M059J (cell line): ENCODE measurements around the gene DGKQ. TPM values are rescaled to one million over a fixed set of nuclear protein-coding genes. Genes with fewer than 3 reads are reported as not detected.

ENCODE experiments used
- DNase-seq: peaks from one replicate; pipeline ENCODE4 v3.0.0-alpha.2; 2012; ENCODE audit warnings: low read depth
- total RNA-seq: library from RNA; depleted of rRNA; stranded (reverse); fragments of >200 nt; shearing (Covaris generic); gene quantifications from 2 replicates; pipeline ENCODE4 v1.2.3, GENCODE V29; 2014

The DGKQ gene
- total RNA-seq, 1 experiment from 2014 or later = 9.3 TPM

DNA sequence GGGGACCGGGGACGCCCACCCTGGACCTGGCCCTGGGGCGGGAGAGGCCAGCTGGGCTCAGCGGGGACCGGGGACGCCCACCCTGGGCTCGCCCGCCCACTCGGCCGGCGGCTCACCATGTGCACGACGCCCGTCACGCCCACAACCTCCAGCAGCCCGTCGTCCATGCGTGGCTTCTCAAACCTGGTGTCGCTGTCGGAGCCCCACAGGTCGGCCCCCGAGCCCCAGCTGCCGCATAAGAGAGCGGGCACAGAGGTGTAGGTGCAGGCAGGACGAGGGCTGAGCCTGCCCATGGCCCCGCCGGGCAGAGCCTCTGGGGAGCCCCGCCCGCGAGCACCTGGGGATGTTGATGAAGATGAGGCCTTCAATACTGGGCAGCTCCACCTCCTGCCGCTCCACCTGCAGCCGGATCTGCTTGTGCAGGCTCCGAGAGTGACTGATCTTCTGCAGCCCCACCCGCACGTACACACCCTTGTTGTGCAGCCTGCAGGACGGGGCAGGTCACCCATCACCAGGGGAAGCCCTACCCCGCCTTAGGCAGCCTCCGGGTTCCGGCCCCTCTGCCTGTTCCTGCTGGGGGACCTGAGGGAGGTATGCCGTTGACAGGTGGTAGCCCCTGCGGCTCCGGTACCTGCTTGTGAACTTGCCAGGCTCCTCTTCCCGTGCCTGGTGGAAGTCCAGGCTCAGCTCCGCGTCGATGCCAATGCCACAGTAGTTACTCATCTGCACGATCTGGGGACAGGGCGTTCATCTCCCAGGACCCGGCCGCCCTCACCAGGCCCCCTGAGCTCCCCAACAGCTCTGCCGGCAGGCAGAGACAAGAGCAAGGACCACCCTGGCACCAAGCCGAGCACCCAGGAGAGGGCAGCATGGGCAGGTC, 11.8 kb downstream of the DGKQ start:
- DNase-seq = no peak

DNA sequence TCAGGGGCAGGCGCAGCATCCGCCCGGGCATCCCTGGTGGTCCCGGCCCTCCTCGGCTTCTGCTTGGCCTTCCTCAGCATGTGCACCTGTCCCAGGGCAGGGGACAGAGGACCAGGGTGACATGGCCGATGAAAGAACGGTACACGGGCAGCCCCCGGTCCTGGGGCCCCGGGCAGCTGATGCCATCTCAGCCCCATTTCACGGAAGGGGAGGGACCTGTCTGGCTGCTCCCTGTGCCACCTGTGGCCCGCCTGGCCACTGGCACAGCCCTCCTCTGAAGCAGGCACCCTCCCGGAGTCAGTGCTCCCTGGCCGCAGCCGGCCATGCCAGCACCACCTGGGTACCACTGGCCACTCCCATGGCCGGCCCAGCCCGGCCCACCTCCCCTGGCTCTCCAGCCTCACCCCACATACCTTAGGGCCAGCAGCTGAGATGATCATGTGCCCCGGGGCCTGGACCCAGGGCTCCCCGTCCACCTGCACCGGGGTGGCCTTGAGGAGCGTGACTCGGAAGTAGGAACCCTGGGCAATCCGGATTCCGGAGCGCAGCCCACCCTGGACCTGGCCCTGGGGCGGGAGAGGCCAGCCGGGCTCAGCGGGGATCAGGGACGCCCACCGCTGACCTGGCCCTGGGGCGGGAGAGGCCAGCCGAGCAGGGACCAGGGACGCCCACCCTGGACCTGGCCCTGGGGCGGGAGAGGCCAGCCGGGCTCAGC, 12.6 kb downstream of the DGKQ start:
- no peak for DNase-seq

DNA sequence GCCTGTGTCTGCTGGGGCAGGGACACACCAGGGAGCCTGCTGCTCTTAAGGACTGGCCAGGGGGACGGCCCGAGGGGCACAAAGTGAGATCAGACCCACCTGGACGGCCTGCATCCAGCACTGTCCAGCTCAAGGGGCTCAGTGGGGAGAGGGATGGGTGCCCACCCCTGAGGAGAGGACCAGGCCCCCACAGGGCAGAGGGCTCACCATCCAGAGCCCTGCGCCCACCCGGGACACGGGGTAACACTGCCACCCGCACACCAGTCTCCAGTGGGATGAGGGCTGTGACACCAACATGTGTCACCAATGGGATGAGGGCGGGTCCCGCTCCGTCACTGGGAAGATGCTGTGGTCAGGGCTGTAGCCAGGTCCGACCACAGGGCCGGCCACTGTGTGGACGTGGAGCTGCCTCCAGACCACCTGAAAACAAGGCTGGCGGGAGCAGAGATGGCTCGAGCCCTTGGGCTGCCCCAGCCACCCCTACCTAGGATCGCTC, 13.2 kb downstream of the DGKQ start:
- DNase-seq = no peak

DNA sequence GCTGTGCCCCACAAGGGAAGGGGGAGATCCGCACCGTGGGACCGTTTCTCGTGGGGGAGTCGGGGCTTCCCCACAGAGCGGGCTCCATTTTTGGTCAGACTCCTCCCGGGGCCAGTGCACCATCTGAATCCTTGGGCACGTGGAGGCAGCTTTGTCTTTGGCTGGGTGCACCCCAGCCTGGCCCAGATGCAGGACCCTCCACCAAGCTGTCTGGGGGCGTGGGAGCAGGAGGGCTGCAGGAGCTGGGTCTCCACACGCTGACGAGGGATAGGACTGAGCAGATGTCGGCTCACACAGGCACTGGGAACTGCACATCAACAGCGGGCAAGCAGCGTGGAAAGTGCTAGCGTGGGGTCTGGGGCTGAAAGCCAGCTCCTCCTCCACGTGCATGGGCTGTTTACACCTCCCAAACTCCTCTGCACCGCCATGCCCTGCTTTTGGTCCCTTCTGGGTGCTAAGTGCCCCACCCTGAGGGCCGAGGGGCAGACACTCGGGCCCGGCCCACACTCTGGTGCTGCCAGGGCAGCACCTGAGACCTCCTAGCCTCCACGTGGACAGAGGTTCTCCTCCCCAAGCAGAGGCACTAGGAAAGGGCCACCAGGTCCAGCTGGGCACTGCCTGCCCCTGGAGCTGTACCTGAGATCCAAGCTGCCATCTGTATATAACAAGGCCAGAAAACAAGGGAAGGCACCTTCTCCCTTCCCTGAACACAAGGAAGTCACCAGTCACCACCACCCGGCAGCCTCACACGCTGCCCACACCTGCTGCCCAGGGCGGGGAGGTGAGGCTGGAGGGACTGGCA, 13.8 kb downstream of the DGKQ start:
- DNase-seq = no peak

DNA sequence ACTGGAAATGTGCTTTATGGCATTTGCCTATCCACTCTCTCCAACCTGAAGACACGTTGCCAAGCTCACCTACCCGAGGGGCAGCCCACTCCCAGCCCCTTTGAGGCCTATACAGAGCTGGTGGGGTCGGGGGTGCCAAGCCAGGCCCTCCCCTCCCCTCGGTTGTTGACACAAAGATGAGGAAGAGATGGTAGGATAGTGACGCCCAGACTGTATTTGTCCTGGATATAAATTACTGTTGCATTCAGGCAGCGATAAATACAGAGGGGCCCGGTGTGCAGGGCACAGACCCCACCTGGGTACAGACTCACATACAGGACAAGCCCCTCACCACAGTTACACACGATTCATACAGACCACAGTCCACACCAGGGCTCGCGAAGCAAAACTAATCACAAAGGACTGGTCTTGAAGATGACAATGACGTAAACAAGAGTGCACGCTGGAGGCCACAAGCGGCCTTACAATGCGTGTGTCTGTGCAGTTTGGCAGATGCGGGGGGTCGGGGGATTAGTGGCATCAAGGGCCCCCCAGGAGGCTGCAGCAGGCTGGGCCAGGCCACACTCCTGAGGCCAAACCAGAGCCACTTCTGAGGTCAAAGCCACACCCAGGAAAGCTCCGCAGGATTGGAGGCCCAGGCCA, 14.6 kb downstream of the DGKQ start:
- no peak for DNase-seq

DNA sequence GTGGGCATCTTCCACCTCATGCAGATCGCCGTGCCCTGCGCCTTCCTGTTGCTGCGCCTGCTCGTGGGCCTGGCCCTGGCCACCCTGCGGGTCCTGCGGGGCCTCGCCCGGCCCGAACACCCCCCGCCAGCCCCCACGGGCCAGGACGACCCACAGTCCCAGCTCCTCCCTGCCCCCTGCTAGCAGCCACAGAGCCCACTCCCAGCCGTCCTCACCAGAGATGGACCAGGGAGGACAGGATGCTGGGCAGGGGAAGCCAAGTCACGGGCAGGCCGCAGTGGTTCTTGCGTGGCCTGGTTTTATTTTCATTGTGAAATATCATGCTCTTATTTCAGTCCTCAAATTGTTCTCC, 15.1 kb downstream of the DGKQ start:
- DNase-seq = no peak

DNA sequence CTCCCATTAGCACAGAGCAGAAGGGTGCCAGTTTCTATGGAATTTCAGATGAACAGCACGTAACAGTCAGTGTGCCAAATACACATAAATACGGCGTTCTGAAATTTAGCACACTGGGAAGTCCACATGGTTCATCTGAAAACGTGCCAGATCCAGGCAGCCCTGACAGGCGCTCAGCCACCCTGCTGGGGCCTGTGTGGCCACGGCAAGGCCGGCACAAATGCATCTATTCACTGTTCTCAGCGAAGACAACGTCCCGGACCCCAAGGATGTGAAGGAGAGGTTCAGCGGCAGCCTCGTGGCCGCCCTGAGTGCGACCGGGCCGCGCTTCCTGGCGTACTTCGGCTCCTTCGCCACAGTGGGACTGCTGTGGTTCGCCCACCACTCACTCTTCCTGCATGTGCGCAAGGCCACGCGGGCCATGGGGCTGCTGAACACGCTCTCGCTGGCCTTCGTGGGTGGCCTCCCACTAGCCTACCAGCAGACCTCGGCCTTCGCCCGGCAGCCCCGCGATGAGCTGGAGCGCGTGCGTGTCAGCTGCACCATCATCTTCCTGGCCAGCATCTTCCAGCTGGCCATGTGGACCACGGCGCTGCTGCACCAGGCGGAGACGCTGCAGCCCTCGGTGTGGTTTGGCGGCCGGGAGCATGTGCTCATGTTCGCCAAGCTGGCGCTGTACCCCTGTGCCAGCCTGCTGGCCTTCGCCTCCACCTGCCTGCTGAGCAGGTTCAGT, 15.6 kb downstream of the DGKQ start:
- DNase-seq = no peak

DNA sequence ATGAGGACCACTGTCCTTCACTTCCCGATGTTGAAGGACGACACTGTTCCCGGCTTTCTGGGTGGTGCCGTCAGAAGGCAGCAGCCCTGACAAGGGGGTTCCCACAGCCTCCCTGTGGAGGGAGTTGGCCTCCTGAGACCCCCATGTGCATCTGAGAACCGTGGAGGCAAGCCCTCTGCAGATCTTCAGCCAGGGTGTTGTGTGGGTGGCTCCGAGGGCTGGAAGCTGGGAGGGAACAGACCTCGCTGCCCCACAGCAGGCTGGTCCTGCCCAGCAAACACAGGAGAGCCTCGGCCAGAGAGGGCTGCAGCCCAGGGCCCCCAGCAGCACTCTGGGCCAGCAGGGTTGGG, 16.2 kb downstream of the DGKQ start:
- no peak for DNase-seq

DNA sequence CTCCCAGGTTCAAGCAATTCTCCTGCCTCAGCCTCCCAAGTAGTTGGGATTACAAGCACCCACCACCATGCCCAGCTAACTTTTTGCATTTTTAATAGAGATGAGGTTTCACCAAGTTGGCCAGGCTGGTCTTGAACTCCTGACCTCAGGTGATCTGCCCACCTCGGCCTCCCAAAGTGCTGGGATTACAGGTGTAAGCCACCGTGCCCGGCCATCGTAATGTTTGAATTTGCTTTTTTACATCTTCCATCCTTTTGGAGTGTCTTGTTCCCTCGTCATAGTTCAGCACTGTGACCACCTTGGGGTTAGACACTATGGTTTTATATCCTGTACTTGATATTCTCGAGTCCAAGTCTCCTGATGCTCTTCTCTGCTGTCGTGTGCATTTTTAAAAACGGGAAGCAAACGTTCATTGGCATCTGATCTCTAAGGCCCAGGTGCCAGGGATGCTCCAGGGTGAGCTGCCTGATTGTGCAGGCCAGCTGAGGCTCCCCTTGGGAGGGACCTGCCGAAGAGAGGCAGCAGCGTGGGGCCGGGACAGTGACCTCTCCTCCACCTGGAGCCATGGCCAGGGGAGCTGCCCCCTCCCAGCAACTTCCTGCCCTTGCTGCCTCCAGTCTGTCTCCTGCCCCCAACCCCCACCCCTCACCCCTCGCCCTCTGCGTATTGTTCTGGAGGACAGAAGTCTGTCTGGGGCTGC, 16.7 kb downstream of the DGKQ start:
- no peak for DNase-seq

DNA sequence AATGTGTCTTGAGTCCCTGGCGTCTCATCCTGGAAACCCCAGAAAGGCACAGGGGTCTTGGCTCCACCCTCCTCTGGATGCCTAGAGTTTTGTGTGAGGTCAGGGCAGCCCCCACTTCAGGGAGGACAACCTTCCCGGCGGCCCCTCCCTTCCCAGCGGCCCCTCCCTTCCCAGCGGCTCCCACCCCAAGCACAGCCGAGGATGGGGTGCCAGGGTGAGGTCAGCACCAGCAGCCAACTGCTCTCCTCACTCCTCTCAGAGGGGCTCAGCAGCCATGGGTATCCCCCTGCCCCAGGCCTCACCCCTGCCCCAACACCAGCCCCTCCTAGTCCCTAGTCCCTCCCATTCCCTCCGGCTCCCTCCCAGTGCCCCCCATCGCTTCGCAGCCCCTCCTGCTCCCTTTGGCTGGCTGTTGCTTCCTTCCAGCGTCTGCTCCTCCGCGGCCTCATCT, 17.4 kb downstream of the DGKQ start:
- no peak for DNase-seq

DNA sequence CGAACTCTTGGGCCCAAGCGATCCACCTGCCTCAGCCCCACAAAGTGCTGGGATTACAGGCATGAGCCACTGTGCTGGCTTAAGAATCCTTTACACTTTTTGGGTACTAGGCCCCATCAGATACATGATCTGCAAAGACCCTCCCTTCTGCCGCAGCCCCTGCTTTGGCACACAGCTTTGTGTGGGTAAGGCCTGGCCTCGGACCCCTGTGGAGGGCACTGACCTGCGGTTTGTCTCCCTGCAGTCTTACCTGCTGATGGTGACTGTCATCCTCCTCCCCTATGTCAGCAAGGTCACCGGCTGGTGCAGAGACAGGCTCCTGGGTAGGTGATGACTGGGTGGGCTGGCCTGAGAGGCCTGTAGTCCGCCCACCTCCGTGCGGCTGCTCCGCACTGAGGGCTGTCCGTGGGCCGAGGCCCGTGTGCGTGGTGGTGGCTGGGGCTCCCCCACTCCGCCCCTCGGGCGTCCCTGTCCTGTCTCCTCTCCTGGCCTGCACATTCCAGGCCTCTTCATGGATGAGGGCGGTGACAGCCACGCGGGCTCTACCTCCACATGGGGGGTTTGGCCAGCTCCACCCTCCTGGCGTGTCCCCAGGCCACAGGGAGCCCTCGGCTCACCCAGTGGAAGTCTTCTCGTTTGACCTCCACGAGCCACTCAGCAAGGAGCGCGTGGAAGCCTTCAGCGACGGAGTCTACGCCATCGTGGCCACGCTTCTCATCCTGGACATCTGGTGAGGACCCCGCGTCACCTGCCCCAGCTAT, 18.0 kb downstream of the DGKQ start:
- DNase-seq = no peak

DNA sequence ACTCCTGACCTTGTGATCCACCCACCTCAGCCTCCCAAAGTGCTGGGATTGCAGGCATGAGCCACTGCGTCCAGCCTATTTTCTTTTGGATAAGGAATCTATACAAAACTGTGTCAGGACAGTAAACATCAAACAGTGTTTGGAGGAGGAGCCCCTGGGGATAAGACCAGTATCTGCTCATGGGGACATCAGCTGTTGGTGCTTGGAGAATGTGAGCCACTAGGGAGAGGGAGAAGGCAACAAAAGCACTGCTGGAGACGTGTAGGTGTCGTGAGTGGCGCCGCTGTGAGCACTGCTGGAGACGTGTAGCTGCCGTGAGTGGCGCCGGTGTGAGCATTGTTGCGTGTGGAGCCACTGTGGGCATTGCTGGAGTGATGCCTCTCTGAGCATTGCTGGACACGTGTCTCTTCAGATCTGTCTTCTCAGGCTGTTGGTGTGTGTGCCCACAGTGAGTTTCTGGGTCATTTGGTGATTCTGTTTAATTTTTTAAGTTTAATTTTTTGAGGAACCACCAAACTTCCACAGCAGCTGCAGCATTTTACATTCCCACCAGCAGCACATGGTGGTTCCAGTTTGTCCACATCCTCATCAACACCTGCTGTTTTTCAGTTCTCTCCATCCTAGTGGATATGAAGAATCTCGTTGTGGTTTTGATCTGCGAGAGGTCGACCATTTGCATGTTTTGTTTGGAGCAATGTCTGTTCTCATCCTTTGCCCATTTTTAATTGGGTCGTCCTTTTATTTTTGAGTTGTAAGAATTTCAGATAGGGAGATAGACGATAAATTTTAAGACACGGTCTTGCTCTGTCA, 19.0 kb downstream of the DGKQ start:
- DNase-seq = no peak

DNA sequence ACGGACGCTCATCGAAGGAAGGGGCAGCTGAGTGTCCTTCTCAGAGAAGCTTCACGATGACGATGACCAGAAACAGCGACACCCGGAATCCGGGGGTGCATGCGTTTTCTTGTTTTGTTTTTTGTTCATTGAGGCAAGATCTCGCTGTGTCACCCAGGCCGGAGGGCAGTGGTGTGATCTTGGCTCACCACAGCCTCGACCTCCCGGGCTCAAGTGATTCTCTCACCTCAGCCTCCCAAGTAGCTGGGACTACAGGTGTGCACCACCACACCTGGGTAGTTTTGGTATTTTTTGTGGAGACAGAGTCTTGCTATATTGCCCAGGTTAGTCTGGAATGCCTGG, 19.8 kb downstream of the DGKQ start:
- no peak for DNase-seq

DNA sequence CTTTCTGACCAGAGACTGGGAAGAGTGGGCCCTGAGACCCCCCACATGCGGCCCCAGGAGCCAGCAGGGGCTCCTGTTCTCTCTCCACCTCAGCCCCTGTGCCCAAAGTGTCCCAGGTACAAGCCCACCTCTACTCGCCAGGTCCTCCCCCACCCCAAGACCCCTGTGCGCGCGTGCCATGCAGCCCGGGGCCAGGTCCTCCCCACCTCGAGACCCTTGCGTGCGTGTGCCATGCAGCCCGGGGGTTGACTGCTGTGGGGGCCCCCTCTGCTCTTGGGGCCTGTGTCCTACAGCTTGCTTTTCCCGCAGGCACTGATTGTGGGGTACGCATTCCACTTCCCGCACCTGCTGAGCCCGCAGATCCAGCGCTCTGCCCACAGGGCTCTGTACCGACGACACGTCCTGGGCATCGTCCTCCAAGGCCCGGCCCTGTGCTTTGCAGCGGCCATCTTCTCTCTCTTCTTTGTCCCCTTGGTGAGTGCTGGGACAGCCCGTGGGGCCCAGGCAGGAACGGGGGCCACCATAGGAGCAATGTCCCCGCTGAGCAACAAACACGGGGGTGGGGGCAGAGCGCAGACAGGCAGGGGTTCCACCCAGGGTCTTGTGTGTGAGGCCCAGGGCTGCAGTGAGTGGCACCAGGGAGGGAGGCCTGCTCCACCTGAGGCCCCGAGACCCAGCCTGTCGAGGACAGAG, 20.3 kb downstream of the DGKQ start:
- no peak for DNase-seq

DNA sequence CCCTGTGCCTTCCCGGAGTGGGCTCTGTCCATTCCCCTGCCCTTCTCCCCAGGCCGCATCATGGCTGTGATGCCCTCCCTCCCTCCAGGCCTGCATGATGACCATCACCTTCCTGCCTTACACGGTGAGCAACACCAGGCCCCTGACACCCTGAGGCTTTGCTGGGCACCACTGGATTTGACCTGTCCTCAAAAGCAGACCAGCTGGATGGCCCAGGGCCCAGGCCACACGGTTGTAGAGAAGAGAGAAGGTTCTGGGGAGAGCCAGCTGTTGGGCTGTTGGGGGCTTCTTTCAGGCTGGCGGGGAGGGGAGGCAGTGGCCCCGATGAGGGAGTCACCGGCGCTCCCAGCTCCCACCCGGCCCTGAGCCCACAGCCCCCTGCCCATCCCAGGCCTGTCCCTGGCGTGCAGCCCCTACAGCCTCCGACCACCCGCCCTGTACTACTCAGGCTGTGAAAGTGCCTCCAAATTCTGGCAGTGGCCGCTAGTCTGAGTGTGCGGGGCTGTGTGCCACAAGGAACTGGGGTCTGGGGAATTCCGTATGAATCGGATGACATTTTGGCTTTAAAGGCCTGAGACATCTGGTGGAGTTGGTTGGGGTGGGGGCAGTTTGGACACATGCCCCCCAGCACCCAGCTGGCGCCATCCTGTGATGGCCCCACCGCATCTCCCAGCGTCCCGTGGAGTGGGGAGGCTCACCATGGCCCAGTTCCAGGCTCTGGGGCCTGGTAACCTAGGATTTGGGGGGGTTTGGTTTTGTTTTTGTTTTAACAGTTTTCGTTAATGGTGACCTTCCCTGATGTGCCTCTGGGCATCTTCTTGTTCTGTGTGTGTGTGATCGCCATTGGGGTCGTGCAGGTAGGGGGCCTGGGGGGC, 21.5 kb downstream of the DGKQ start:
- DNase-seq = no peak

DNA sequence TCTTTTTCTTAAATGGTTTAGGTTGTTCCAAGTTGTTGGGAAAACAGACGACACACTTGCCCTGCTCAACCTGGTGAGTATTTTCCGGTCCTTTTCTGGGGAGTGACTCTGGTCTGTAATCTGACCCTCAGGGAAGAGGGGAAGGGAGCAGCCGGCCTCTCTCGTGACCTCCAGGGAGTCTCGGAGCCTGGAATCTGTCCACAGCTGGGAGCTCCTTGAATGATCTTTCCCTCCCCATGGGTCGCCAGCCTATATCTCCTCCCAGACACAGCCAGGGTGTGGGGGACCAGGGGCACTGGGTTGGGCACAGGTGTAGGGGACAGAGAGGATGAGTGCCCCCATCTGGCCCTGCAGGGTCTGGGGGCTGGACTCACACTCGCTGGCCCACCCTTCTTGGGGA, 22.2 kb downstream of the DGKQ start:
- no peak for DNase-seq
